Upper lobe of left lung (tissue), 6 donors: ENCODE measurements around the gene EMC7. TPM values are rescaled to one million over a fixed set of nuclear protein-coding genes. Genes with fewer than 3 reads are reported as not detected.
"Not testable (repeated sequence)": the region's sequence is repeated elsewhere in the genome, so short reads cannot be mapped to it uniquely, and the experiment has no call there.

Source experiments
- ATAC-seq, 2 donors: fragments of 200-7000 bp; cut with Tn5 transposase; one replicate each; pipeline ENCODE4 v1.9.1; 2022; ENCODE audit warnings: mild to moderate bottlenecking in 2 of 2, moderate library complexity in 2 of 2; ENCODE audit not compliant: low FRiP score in 2 of 2
- DNase-seq, 2 donors: peaks; one replicate each; pipeline ENCODE4 v3.0.0-alpha.2; 2019 to 2020
- H3K27ac ChIP-seq, 4 donors: fragments of 200-600 bp; sonication (generic); one replicate each; pipeline ENCODE4 v1.5.1; 2016 to 2019
- H3K27me3 ChIP-seq, 4 donors: fragments of 200-600 bp; sonication (generic); one replicate each; pipeline ENCODE4 v1.5.1; 2017 to 2019
- H3K36me3 ChIP-seq, 4 donors: fragments of 200-600 bp; sonication (generic); one replicate each; pipeline ENCODE4 v1.5.1; 2016 to 2019
- H3K4me1 ChIP-seq, 4 donors: fragments of 200-600 bp; sonication (generic); one replicate each; pipeline ENCODE4 v1.5.1; 2018 to 2019
- H3K4me3 ChIP-seq, 4 donors: fragments of 200-600 bp; sonication (generic); one replicate each; pipeline ENCODE4 v1.5.1; 2017 to 2019; ENCODE audit warnings: mild to moderate bottlenecking in 2 of 4, moderate library complexity in 1 of 4
- H3K9me3 ChIP-seq, 4 donors: fragments of 200-600 bp; sonication (generic); one replicate each; pipeline ENCODE4 v1.5.1; 2018 to 2019
- EP300 ChIP-seq, 4 donors: sonication (generic); formaldehyde crosslinking; IDR thresholded peaks; one replicate each; pipeline ENCODE4 v1.5.1; 2017; ENCODE audit warnings: antibody characterized with exemption in 4 of 4, control low read depth in 2 of 4
- POLR2A ChIP-seq, 4 donors: fragments of 450-650 bp; IDR thresholded peaks; one replicate each; pipeline ENCODE4 v1.5.1; 2016 to 2017; ENCODE audit warnings: antibody characterized with exemption in 4 of 4, mild to moderate bottlenecking in 2 of 4
- POLR2AphosphoS5 ChIP-seq, 2 donors: sonication (generic); formaldehyde crosslinking; IDR thresholded peaks; one replicate each; pipeline ENCODE4 v1.5.1; 2017; ENCODE audit warnings: antibody characterized with exemption in 2 of 2
- WGBS, 2 donors: methylation state at CpG; one replicate each; pipeline ENCODE4 v1.1.5; 2017 to 2018; 5-methylcytosine and 5-hydroxymethylcytosine counted together
- total RNA-seq, 6 donors: library from RNA; depleted of rRNA in 4 of 6; stranded (reverse); fragments of >200 nt in 4 of 6; gene quantifications; one replicate each; pipeline versions ENCODE4 v1.1.0 to v1.2.1, GENCODE V29; 2016 to 2021
- TF ChIP-seq, protein P1 (sequence below), 6 experiments: fragments of 450-650 bp in 4 of 6; fragments of 200-600 bp in 2 of 6; sonication (generic) in 2 of 6; IDR thresholded peaks; one replicate each; pipeline ENCODE4 v1.5.1; 2016 to 2019; ENCODE audit warnings: antibody characterized with exemption in 6 of 6
- donor health status: DM: no; HTN: no; CAD: no; lungs with moderate emphysema.
- donor health status: DM: no; HTN: yes; CAD: no; lungs with severe emphysema.

EMC7 gene
- total RNA-seq, 6 donors from 2014 or later, result 9.3 to 71.9 (median 46.0) TPM

DNA sequence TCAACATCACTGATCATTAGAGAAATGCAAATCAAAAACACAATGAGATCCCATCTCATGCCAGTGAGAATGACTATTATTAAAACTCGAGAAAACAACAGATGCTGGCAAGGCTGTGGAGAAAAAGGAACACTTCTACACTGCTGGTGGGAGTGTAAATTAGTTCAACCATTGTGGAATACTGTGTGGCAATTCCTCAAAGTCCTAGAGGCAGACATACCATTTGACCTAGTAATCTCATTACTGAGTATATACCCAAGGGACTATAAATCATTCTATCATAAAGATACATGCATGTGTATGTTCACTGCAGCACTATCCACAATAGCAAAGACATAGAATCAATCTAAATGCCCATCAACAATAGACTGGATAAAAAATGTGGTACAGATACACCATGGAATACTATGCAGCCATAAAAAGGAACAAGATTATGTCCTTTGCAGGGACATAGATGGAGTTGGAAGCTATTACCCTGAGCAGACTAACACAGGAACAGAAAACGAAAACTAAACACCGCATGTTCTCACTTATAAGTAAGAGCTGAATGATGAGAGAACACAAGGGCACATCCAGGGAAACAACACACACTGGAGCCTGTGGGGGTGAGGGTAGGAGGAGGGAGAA, 47.5 kb downstream of the EMC7 start:
- Histone ChIP-seq H3K9me3 (peaks cover 0 to 11% (median 3%) of the 10 kb centered on the region in 4 donors), H3K4me3 (no peak overlapping the region), H3K27ac (no peak overlapping the region), H3K36me3 (no peaks in the 10 kb centered on the region), H3K27me3 (no peaks in the 10 kb centered on the region), H3K4me1 (no peaks in the 10 kb centered on the region)
- TF ChIP-seq POLR2A (IDR thresholded peaks at IDR 0.05) (no peak), EP300 (IDR thresholded peaks at IDR 0.05) (no peak), POLR2AphosphoS5 (IDR thresholded peaks at IDR 0.05) (no peak)
- TF ChIP-seq, protein P1, sequence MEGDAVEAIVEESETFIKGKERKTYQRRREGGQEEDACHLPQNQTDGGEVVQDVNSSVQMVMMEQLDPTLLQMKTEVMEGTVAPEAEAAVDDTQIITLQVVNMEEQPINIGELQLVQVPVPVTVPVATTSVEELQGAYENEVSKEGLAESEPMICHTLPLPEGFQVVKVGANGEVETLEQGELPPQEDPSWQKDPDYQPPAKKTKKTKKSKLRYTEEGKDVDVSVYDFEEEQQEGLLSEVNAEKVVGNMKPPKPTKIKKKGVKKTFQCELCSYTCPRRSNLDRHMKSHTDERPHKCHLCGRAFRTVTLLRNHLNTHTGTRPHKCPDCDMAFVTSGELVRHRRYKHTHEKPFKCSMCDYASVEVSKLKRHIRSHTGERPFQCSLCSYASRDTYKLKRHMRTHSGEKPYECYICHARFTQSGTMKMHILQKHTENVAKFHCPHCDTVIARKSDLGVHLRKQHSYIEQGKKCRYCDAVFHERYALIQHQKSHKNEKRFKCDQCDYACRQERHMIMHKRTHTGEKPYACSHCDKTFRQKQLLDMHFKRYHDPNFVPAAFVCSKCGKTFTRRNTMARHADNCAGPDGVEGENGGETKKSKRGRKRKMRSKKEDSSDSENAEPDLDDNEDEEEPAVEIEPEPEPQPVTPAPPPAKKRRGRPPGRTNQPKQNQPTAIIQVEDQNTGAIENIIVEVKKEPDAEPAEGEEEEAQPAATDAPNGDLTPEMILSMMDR (IDR thresholded peaks at IDR 0.05), result no peak
- WGBS, 2 donors, result 88 to 95% methylated on average over 3 of the region's 3 CpGs
- no peak for ATAC-seq
- no peak for DNase-seq

DNA sequence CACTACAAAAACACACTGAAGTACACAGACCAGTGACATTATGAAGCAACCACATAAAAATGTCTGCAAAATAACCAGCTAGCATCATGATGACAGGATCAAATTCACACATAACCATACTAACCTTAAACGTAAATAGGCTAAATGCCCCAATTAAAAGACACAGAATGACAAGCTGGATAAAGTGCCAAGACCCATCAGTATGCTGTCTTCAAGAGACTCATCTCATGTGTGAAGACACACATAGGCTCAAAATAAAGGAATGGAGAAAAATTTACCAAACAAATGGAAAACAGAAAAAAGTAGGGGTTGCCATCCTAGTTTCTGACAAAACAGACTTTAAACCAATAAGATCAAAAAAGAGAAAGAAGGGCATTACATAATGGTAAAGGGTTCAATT, 51.3 kb downstream of the EMC7 start:
- not testable (repeated sequence) for ATAC-seq, H3K36me3 ChIP-seq, H3K27ac ChIP-seq, H3K4me3 ChIP-seq, DNase-seq, H3K4me1 ChIP-seq, H3K27me3 ChIP-seq
- H3K9me3 ChIP-seq, result peaks cover 0 to 11% (median 3%) of the 10 kb centered on the region in 4 donors
- 90 to 93% methylated on average over 1 of the region's 1 CpG for WGBS, 2 donors

DNA sequence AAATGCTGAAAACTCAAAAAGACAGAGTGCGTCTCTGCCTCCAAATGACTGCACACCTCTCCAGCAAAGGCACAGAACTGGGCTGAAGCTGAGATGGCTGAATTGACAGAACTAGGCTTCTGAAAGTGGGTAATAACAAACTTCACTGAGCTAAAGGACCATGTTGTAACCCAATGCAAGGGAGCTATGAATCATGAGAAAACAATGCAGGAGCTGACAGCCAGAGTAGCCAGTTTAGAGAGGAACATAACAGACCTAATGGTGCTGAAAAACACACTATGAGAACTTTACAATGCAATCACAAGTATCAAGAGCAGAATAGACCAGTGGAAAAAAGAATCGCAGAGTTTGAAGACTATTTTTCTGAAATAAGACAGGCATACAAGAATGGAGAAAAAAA, 52.5 kb downstream of the EMC7 start:
- Histone ChIP-seq H3K36me3 (no peaks in the 10 kb centered on the region), H3K4me3 (no peak overlapping the region), H3K27me3 (no peaks in the 10 kb centered on the region), H3K4me1 (no peaks in the 10 kb centered on the region), H3K27ac (no peak overlapping the region), H3K9me3 (peaks cover 0 to 11% (median 3%) of the 10 kb centered on the region in 4 donors)
- no peak for TF ChIP-seq POLR2A (IDR thresholded peaks at IDR 0.05)
- TF ChIP-seq POLR2AphosphoS5 (IDR thresholded peaks at IDR 0.05), result no peak
- TF ChIP-seq, protein P1 (IDR thresholded peaks at IDR 0.05), result no peak
- TF ChIP-seq EP300 (IDR thresholded peaks at IDR 0.05), result no peak
- DNase-seq, result no peak
- WGBS, 2 donors, result 94 to 95% methylated on average over 2 of the region's 2 CpGs
- peak in 1 of 2 donors; percentile 42 for ATAC-seq

DNA sequence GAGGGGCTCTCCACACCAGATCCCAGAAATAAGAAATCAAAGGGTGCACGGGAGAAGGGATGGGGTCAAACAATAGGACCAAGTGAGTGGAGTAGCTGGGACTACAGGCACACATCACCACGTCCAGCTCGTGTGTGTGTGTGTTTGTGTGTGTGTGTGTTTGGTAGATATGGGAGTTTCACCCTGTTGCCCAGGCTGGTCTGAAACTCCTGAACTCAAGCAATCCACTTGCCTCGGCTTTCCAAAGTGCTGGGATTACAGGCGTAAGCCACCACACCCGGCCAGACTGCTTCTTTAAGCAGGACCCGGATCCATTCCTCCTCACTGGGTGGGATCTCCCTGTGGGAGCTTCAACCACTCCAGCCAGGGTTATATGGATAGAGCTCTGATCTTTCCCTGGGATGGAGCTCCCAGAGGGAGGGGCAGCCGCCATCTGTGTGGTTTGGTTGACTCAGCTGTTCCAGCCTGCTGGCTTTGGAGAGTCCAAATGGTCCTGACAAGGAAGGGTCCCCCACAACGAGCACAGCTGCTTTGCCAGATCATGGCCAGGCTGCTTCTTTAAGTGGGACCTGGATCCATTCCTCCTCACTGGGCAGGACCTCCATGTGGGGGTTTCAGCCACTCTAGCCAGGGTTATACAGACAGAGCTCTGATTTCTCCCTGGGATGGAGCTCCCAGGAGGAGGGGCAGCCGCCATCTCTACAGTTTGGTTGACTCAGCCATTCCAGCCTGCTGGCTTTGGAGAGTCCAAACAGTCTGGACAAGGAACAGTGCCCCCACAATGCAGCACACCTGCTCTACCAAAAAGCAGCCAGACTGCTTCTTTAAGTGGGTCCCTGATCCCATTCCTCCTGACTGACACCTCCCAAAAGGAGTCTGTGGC, 53.5 kb downstream of the EMC7 start:
- Histone ChIP-seq H3K9me3 (peaks cover 0 to 11% (median 3%) of the 10 kb centered on the region in 4 donors), H3K4me3 (no peak overlapping the region), H3K4me1 (no peaks in the 10 kb centered on the region), H3K36me3 (no peaks in the 10 kb centered on the region), H3K27me3 (no peaks in the 10 kb centered on the region), H3K27ac (no peak overlapping the region)
- TF ChIP-seq EP300 (IDR thresholded peaks at IDR 0.05), result no peak
- no peak for DNase-seq
- ATAC-seq, result peak in 1 of 2 donors; percentile 75
- WGBS, 2 donors, result 74 to 82% methylated on average over 3 to 10 of the region's 10 CpGs

DNA sequence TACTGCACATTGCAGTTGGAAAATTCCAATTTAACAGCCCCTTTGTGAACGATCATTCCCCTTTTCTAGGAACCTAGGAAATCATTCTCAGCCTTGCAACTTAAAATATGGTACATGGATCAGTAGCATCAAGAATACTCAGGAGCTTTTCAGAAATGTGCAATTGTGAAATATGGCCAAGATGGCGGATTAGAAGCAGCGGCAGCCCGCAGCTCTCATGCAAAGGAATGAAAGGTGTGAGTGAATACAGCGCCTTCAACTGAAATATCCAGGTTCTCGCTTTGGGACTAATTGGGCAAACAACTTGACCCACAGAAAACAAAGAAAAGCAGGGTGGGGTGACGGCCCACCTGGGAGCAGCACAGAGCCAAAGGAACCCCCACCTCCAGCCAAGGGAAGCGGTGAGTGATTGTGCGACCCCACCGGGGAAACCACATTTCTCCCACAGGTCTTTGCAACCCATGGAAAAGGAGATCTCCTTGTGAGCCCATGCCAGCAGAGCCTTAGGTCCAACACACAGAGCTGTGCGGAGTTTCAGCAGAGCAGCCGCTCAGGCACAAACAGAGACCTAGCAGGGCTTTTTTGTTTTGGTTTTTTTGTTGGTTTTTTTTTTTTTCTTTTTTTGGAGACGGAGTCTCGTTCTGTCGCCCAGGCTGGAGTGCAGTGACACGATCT, 55.1 kb downstream of the EMC7 start:
- DNase-seq, result no peak
- no peaks in the 10 kb centered on the region for H3K27me3 ChIP-seq
- peaks cover 0 to 11% (median 3%) of the 10 kb centered on the region in 4 donors for H3K9me3 ChIP-seq
- H3K27ac ChIP-seq, result no peak overlapping the region
- H3K36me3 ChIP-seq, result no peaks in the 10 kb centered on the region
- TF ChIP-seq POLR2A (IDR thresholded peaks at IDR 0.05), result no peak
- no peak for TF ChIP-seq POLR2AphosphoS5 (IDR thresholded peaks at IDR 0.05)
- no peak for TF ChIP-seq EP300 (IDR thresholded peaks at IDR 0.05)
- TF ChIP-seq, protein P1 (IDR thresholded peaks at IDR 0.05), result no peak
- H3K4me1 ChIP-seq, result no peaks in the 10 kb centered on the region
- no peak overlapping the region for H3K4me3 ChIP-seq
- WGBS, 2 donors, result 89 to 90% methylated on average over 15 to 16 of the region's 16 CpGs
- ATAC-seq, result no peak
